Calu3 (cell line): ENCODE measurements around the gene CNFN. TPM values are rescaled to one million over a fixed set of nuclear protein-coding genes. Genes with fewer than 3 reads are reported as not detected.

Experiments used
- BruUV-seq: library from RNA; stranded (reverse); fragments of 400-500 nt; replicated peaks from 2 replicates; lab custom pipeline; 2021; lab: Mats Ljungman, UMichigan
- CTCF ChIA-PET: fragments of 300-600 bp; sonication (Branson Sonifier 250); formaldehyde crosslinking; loops from one replicate; lab custom pipeline; 2022; ENCODE audit warnings: antibody characterized with exemption; lab: Charles Lee
- DNase-seq: peaks from one replicate; pipeline ENCODE4 v3.0.0; 2022
- H3K27ac Mint-ChIP-seq: one replicate; pipeline ENCODE4 v1.8.0; 2022; ENCODE audit warnings: mixed read lengths; ENCODE audit not compliant: unreplicated experiment
- H3K27me3 Mint-ChIP-seq: one replicate; pipeline ENCODE4 v1.8.0; 2022; ENCODE audit warnings: mixed read lengths; ENCODE audit not compliant: unreplicated experiment
- H3K36me3 Mint-ChIP-seq: one replicate; pipeline ENCODE4 v1.8.0; 2022; ENCODE audit warnings: mild to moderate bottlenecking, moderate library complexity, mixed read lengths; ENCODE audit not compliant: insufficient read depth, unreplicated experiment
- H3K4me1 Mint-ChIP-seq: one replicate; pipeline ENCODE4 v1.8.0; 2022; ENCODE audit warnings: mild to moderate bottlenecking, low read depth, mixed read lengths; ENCODE audit not compliant: unreplicated experiment
- H3K4me3 Mint-ChIP-seq: one replicate; pipeline ENCODE4 v1.8.0; 2022; ENCODE audit warnings: mild to moderate bottlenecking, low read depth, moderate library complexity, mixed read lengths; ENCODE audit not compliant: unreplicated experiment
- H3K9me3 Mint-ChIP-seq: one replicate; pipeline ENCODE4 v1.8.0; 2022; ENCODE audit warnings: low read depth, mixed read lengths; ENCODE audit not compliant: unreplicated experiment
- CTCF ChIP-seq: fragments of 200-600 bp; IDR thresholded peaks from one replicate; pipeline ENCODE4 v1.8.0; 2022; ENCODE audit warnings: antibody characterized with exemption; ENCODE audit not compliant: unreplicated experiment
- intact Hi-C: fragments of 100-400 bp; cut with micrococcal nuclease; formaldehyde crosslinking; loops from one replicate; pipeline ENCODE4 v1.10.0; 2022; ENCODE audit not compliant: unreplicated experiment
- total RNA-seq: library from RNA; stranded (reverse); gene quantifications from 2 replicates; pipeline ENCODE4 v1.2.3, GENCODE V29; 2022

CNFN gene
- total RNA-seq, 1 experiment from 2014 or later = 1.6 TPM

- DNase-seq = no peak
- Mint-ChIP-seq H3K4me1 (peaks cover 12% of the 10 kb centered on the region), H3K9me3 (no peaks in the 10 kb centered on the region), H3K27me3 (no peaks in the 10 kb centered on the region), H3K4me3 (no peak overlapping the region), H3K36me3 (peaks cover 4% of the 10 kb centered on the region), H3K27ac (no peak overlapping the region)
- intact Hi-C loops = no loop called here
- CTCF ChIA-PET = interaction anchor here (1.4 kb wide), 1 partner anchor 10 kb away, joined by 3 read pairs; no protein-coding TSS in a partner anchor
- no peak for TF ChIP-seq CTCF
- BruUV-seq = no TSS peak
Measured at GRCh38 chr19:42431486-42431885, 41.4 kb upstream of the CNFN start.

GRCh38 chr19:42428676-42429075 lies 38.6 kb upstream of the CNFN start:
- Mint-ChIP-seq H3K27ac (no peak overlapping the region), H3K36me3 (peaks cover 13% of the 10 kb centered on the region), H3K27me3 (no peaks in the 10 kb centered on the region), H3K4me1 (peaks cover 11% of the 10 kb centered on the region), H3K9me3 (no peaks in the 10 kb centered on the region), H3K4me3 (no peak overlapping the region)
- intact Hi-C loops = no loop called here
- no peak for DNase-seq
- no TSS peak for BruUV-seq
- CTCF ChIA-PET = no interaction called here
- no peak for TF ChIP-seq CTCF

- H3K9me3 Mint-ChIP-seq = no peaks in the 10 kb centered on the region
- no peak within 1 kb of the TSS for H3K27ac Mint-ChIP-seq
- intact Hi-C loops = no loop called here
- no peak for TF ChIP-seq CTCF
- peaks cover 10% of the 10 kb centered on the region for H3K4me1 Mint-ChIP-seq
- H3K27me3 Mint-ChIP-seq = no peaks in the 10 kb centered on the region
- no peak within 1 kb of the TSS for H3K4me3 Mint-ChIP-seq
- BruUV-seq = no TSS peak
- CTCF ChIA-PET = no interaction called here
- H3K36me3 Mint-ChIP-seq = peaks cover 23% of the 10 kb centered on the region
- DNase-seq = no peak
Measured at GRCh38 chr19:42427313-42427712, 37.2 kb upstream of the CNFN start, which contains the start of gene LIPE. Gene LIPE, minus strand, starts transcription at chr19:42427388. Its CDS starts 239 bp downstream, at chr19:42427149.

- no peak for TF ChIP-seq CTCF
- CTCF ChIA-PET = no interaction called here
Measured at GRCh38 chr19:42426643-42427042, 36.5 kb upstream of the CNFN start.

More at GRCh38 chr19:42426643-42427042, 36.5 kb upstream of the CNFN start:
- Mint-ChIP-seq H3K4me3 (no peak overlapping the region), H3K27ac (no peak overlapping the region), H3K36me3 (peaks cover 26% of the 10 kb centered on the region), H3K4me1 (peaks cover 16% of the 10 kb centered on the region), H3K9me3 (no peaks in the 10 kb centered on the region), H3K27me3 (no peaks in the 10 kb centered on the region)
- intact Hi-C loops = no loop called here
- BruUV-seq = no TSS peak
- no peak for DNase-seq
